Activated B cell treated with CpG ODN at 0.5 μM for 24 hours (primary cell): ENCODE data around the gene NT5C3A. TPM values are rescaled to one million over a fixed set of nuclear protein-coding genes. Genes with fewer than 3 reads are reported as not detected.

Experiments
- ATAC-seq: fragments of 200-7000 bp; cut with Tn5 transposase; one replicate; pipeline ENCODE4 v1.10.0; 2021; ENCODE audit warnings: low read depth, mild to moderate bottlenecking, moderate library complexity
- CTCF ChIA-PET: fragments of 350-600 bp; sonication (Branson Sonifier 250); formaldehyde crosslinking; loops from one replicate; lab custom pipeline; 2021; ENCODE audit warnings: antibody characterized with exemption; lab: Charles Lee
- POLR2A ChIA-PET: fragments of 350-600 bp; sonication (Branson Sonifier 250); formaldehyde crosslinking; loops from one replicate; lab custom pipeline; 2021; ENCODE audit warnings: antibody characterized with exemption; lab: Charles Lee
- DNase-seq: peaks from one replicate; pipeline ENCODE4 v3.0.0; 2022
- H3K27ac Mint-ChIP-seq: one replicate; pipeline ENCODE4 v1.8.0; 2020; ENCODE audit warnings: mixed read lengths
- H3K27me3 Mint-ChIP-seq: one replicate; pipeline ENCODE4 v1.8.0; 2021; ENCODE audit warnings: mixed read lengths
- H3K36me3 Mint-ChIP-seq: one replicate; pipeline ENCODE4 v1.8.0; 2021; ENCODE audit warnings: low read depth, mixed read lengths
- H3K4me1 Mint-ChIP-seq: one replicate; pipeline ENCODE4 v1.8.0; 2021; ENCODE audit warnings: mixed read lengths
- H3K4me3 Mint-ChIP-seq: one replicate; pipeline ENCODE4 v1.8.0; 2020; ENCODE audit warnings: mild to moderate bottlenecking, mixed read lengths
- H3K9me3 Mint-ChIP-seq: one replicate; pipeline ENCODE4 v1.8.0; 2020; ENCODE audit warnings: mixed read lengths
- CTCF ChIP-seq: fragments of 200-600 bp; IDR thresholded peaks from one replicate; pipeline ENCODE4 v1.8.0; 2022; ENCODE audit warnings: antibody characterized with exemption, mild to moderate bottlenecking
- intact Hi-C: fragments of 100-400 bp; cut with micrococcal nuclease; formaldehyde crosslinking; loops from one replicate; pipeline ENCODE4 v1.15.1; 2024
- total RNA-seq: library from RNA; stranded (reverse); gene quantifications from 2 replicates; pipeline ENCODE4 v1.2.3, GENCODE V29; 2022

Gene NT5C3A
- total RNA-seq, 1 donor from 2014 or later: 40.7 TPM

DNA sequence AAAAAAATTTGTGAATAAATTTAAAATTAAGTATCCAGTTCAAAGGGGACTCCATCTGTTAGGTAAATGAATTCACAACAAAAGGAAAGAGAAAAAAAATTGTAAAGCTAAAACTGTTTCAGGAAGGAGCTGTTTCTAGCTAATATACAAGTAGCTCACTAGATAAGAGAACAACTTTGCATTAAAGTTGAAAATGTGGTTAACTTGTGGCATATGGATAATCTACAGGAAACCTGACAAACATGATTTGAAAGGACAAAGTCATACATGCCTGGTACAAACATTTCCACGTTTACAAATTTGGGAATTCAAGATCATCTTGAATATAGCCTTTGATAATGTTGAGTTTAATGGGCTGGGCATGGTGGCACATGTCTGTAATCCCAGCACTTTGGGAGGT lies 8.9 kb downstream of the NT5C3A start:
- POLR2A ChIA-PET: interaction anchor here (0.9 to 3.8 kb wide), 3 partner anchors 9 to 46 kb away, joined by 7 to 26 read pairs (median 7); partner anchors contain the start of gene NT5C3A
- no peaks in the 10 kb centered on the region for H3K27me3 Mint-ChIP-seq
- no peak for TF ChIP-seq CTCF
- no peak for DNase-seq
- ATAC-seq: no peak
- CTCF ChIA-PET: interaction anchor here (0.9 to 2.9 kb wide), 5 partner anchors 13 to 253 kb away, joined by 3 to 13 read pairs (median 4); partner anchors contain the start of gene RP9
- peaks cover 73% of the 10 kb centered on the region for H3K4me1 Mint-ChIP-seq
- no peaks in the 10 kb centered on the region for H3K9me3 Mint-ChIP-seq
- peak overlapping the region; percentile 59 for H3K27ac Mint-ChIP-seq
- peaks cover 19% of the 10 kb centered on the region for H3K36me3 Mint-ChIP-seq
- intact Hi-C loops: loop anchor here (1.0 to 10.0 kb wide), 2 partner anchors 9 to 289 kb away; partner anchors contain the start of gene NT5C3A
- no peak overlapping the region for H3K4me3 Mint-ChIP-seq

DNA sequence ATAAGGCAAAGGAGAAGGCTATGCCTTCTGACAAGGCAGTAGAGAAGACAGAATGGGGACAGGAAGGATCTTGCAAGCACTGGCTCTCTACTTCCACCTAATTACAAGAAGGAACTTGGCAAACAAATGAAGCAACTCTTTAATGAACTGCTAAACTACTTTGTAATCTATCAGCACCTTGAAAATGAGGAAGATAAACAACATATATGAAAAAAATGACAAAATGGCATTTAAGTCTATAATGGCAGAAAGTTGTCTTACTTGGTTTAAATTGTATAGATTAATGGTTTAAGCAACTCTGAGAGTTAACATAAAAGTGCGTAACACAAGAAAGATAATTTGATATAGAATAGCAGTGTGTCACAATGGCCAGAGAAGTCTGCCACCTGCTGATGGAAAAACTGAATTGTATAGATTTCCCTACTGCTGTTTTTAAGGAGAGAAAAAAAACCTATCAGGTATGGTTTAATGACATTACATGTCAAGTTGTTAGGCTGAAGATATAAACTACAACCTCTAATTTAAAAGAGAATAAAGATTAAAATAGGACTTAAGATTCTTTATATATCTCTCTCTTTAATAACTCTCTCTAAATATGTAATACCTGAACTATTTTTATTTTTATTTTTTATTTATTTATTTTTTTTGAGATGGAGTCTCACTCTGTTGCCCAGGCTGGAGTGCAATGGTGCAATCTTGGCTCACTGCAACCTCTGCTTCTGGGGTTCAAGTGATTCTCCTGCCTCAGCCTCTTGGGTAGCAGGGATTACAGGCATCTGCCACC lies 11.8 kb downstream of the NT5C3A start:
- DNase-seq (no peak), ATAC-seq (peak; percentile 64)
- Mint-ChIP-seq H3K4me1 (peaks cover 66% of the 10 kb centered on the region), H3K27me3 (no peaks in the 10 kb centered on the region), H3K4me3 (peak overlapping the region; percentile 9), H3K27ac (peak overlapping the region; percentile 56), H3K9me3 (no peaks in the 10 kb centered on the region), H3K36me3 (peaks cover 5% of the 10 kb centered on the region)
- CTCF ChIA-PET: interaction anchor here (2.5 kb wide), 1 partner anchor 204 kb away, joined by 20 read pairs; no protein-coding TSS in a partner anchor
- POLR2A ChIA-PET: interaction anchor here (0.7 to 3.2 kb wide), 3 partner anchors 10 to 58 kb away, joined by 4 to 16 read pairs (median 4); partner anchors contain the start of genes NT5C3A and RP9
- no peak for TF ChIP-seq CTCF
- intact Hi-C loops: loop anchor here (1.0 to 10.0 kb wide), 8 partner anchors 10 to 286 kb away; partner anchors contain the start of gene NT5C3A

DNA sequence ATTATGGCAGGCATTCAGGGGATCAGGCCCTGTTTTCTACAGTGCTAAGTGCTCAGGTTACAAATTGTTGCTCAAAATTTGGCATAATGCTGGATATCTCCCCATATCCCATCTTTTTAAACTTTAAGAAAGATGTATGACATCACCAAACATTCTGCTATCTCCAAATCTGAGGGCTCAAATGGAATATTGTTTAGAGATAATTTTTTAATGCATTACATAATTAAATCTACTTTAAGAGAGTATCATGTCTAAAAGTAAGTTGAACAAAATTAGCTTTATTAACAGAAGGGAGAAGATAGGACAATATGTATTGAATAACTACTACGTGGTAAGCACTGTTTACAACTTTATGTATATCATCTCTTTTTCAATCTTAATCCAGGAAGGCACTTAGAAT lies 13.9 kb downstream of the NT5C3A start:
- intact Hi-C loops: no loop called here
- ChIA-PET CTCF (interaction anchor here (0.7 to 2.5 kb wide), 6 partner anchors 8 to 202 kb away, joined by 3 to 20 read pairs (median 7); partner anchors contain the start of gene NT5C3A), POLR2A (interaction anchor here (3.2 kb wide), 1 partner anchor 13 kb away, joined by 16 read pairs; the partner anchor contains the start of gene NT5C3A)
- Mint-ChIP-seq H3K27ac (no peak overlapping the region), H3K36me3 (no peaks in the 10 kb centered on the region), H3K27me3 (no peaks in the 10 kb centered on the region), H3K9me3 (no peaks in the 10 kb centered on the region), H3K4me1 (peaks cover 67% of the 10 kb centered on the region), H3K4me3 (no peak overlapping the region)
- TF ChIP-seq CTCF: no peak
- ATAC-seq (no peak), DNase-seq (no peak)

- DNase-seq (no peak), ATAC-seq (no peak)
- intact Hi-C loops: no loop called here
- Mint-ChIP-seq H3K4me1 (peaks cover 70% of the 10 kb centered on the region), H3K9me3 (no peaks in the 10 kb centered on the region), H3K4me3 (no peak overlapping the region), H3K27ac (no peak overlapping the region), H3K36me3 (no peaks in the 10 kb centered on the region), H3K27me3 (no peaks in the 10 kb centered on the region)
- CTCF ChIA-PET: interaction anchor here (0.7 to 2.5 kb wide), 4 partner anchors 8 to 201 kb away, joined by 3 to 20 read pairs (median 8); no protein-coding TSS in a partner anchor
- POLR2A ChIA-PET: interaction anchor here (3.2 kb wide), 1 partner anchor 14 kb away, joined by 16 read pairs; the partner anchor contains the start of gene NT5C3A
- TF ChIP-seq CTCF: no peak
These were observed 14.3 kb downstream of the NT5C3A start for GRCh38 chr7:33048257-33048656.

DNA sequence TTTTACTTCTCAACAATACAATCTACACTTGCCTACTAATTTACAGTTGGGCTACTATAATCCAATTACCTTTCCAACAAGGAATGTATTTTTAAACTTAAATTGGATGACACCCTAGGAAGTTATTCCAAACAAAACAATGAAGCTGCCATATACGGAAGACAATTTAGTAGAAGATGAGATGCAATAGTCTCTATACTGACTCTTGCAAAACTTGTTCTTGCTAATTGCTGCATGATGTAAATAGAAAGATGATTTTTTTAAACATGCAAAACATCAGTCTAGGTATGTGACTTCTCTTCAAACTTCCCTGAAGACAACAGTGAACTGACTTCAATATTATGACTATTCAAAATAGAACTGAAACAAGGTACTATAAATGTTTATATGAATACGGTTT lies 17.6 kb downstream of the NT5C3A start:
- H3K36me3 Mint-ChIP-seq: no peaks in the 10 kb centered on the region
- no peak for ATAC-seq
- H3K27ac Mint-ChIP-seq: no peak overlapping the region
- no peak for TF ChIP-seq CTCF
- no peak overlapping the region for H3K4me3 Mint-ChIP-seq
- DNase-seq: no peak
- intact Hi-C loops: no loop called here
- POLR2A ChIA-PET: interaction anchor here (0.7 kb wide), 1 partner anchor 104 kb away, joined by 4 read pairs; no protein-coding TSS in a partner anchor
- CTCF ChIA-PET: interaction anchor here (1.4 kb wide), 1 partner anchor 198 kb away, joined by 3 read pairs; no protein-coding TSS in a partner anchor
- no peaks in the 10 kb centered on the region for H3K27me3 Mint-ChIP-seq
- H3K4me1 Mint-ChIP-seq: peaks cover 65% of the 10 kb centered on the region
- H3K9me3 Mint-ChIP-seq: no peaks in the 10 kb centered on the region
